Fibroblast of lung (primary cell): ENCODE measurements around the gene ZBTB12. TPM values are rescaled to one million over a fixed set of nuclear protein-coding genes. Genes with fewer than 3 reads are reported as not detected.

Source experiments
- DNase-seq, 2 donors: peaks; one replicate each; pipeline versions ENCODE4 v3.0.0 to v3.0.0-alpha.2; 2010; ENCODE audit warnings: low read depth in 2 of 2
- H2AFZ ChIP-seq: 2 replicates; pipeline ENCODE4 v1.5.1; 2012; ENCODE audit warnings: low read length, control low read depth, inconsistent platforms
- H3K27ac ChIP-seq: 2 replicates; pipeline ENCODE4 v1.5.1; 2011; ENCODE audit warnings: low read length, control low read depth; ENCODE audit not compliant: insufficient read depth
- H3K27me3 ChIP-seq: 2 replicates; pipeline ENCODE4 v1.5.1; 2011; ENCODE audit warnings: mild to moderate bottlenecking, low read length; ENCODE audit not compliant: control insufficient read depth, insufficient read depth
- H3K36me3 ChIP-seq: 2 replicates; pipeline ENCODE4 v1.5.1; 2011; ENCODE audit warnings: low read length; ENCODE audit not compliant: control insufficient read depth, insufficient read depth
- H3K4me1 ChIP-seq: 2 replicates; pipeline ENCODE4 v1.5.1; 2011; ENCODE audit warnings: low read length; ENCODE audit not compliant: control insufficient read depth, insufficient read depth; ENCODE audit errors: extremely low read depth
- H3K4me2 ChIP-seq: 2 replicates; pipeline ENCODE4 v1.5.1; 2011; ENCODE audit warnings: low read length, control low read depth; ENCODE audit not compliant: insufficient read depth; ENCODE audit errors: extremely low read depth
- H3K4me3 ChIP-seq, 4 experiments: fragments of 200-600 bp in 1 of 4; sonication (generic) in 1 of 4; replicated peaks in 1 of 4; 2 replicates each; pipeline ENCODE4 v1.5.1; 2011 to 2016; ENCODE audit warnings: low read length in 4 of 4, low read depth in 3 of 4, mild to moderate bottlenecking in 3 of 4, control low read depth in 2 of 4, inconsistent platforms in 1 of 4, mixed read lengths in 1 of 4; ENCODE audit not compliant: insufficient read depth in 1 of 4; ENCODE audit errors: control extremely low read depth in 1 of 4
- H3K79me2 ChIP-seq: 2 replicates; pipeline ENCODE4 v1.5.1; 2012; ENCODE audit warnings: mild to moderate bottlenecking, low read length, inconsistent platforms; ENCODE audit not compliant: control insufficient read depth, insufficient read depth
- H3K9ac ChIP-seq: 2 replicates; pipeline ENCODE4 v1.5.1; 2011; ENCODE audit warnings: mild to moderate bottlenecking, low read length, control low read depth; ENCODE audit not compliant: insufficient read depth
- H3K9me3 ChIP-seq: 2 replicates; pipeline ENCODE4 v1.5.1; 2012; ENCODE audit warnings: low read depth, low read length; ENCODE audit not compliant: control insufficient read depth, insufficient read depth
- H4K20me1 ChIP-seq: 2 replicates; pipeline ENCODE4 v1.5.1; 2011; ENCODE audit warnings: low read length; ENCODE audit not compliant: control insufficient read depth, insufficient read depth; ENCODE audit errors: extremely low read depth
- CTCF ChIP-seq, 2 donors: IDR thresholded peaks in 1 of 2; conservative IDR thresholded peaks in 1 of 2; 1 replicate in 1 of 2; 2 replicates in 1 of 2; pipeline ENCODE4 v1.5.1; 2011 to 2012; ENCODE audit warnings: low read length in 2 of 2, control low read depth in 1 of 2, inconsistent platforms in 1 of 2, low read depth in 1 of 2, mild to moderate bottlenecking in 1 of 2
- EZH2 ChIP-seq: IDR thresholded peaks from 2 replicates; pipeline ENCODE4 v1.5.1; 2012; ENCODE audit warnings: low read length, control low read depth, mild to moderate bottlenecking; ENCODE audit errors: missing control alignments
- polyA plus RNA-seq, 2 donors: library from polyadenylated mRNA; depleted of rRNA in 1 of 2; stranded (reverse) in 1 of 2; unstranded in 1 of 2; fragments of >200 nt; gene quantifications; 2 replicates each; pipeline ENCODE4 v1.2.1, GENCODE V29; 2011 to 2012; ENCODE audit warnings: missing spikeins in 1 of 2
- total RNA-seq: library from RNA; depleted of rRNA; stranded (reverse); fragments of >200 nt; gene quantifications from 2 replicates; pipeline ENCODE4 v1.2.1, GENCODE V29; 2014

ZBTB12 gene
- total and polyA plus RNA-seq, 2 donors (not counting 1 experiment from before 2014, with no cell fraction given), result 1.2 to 13.2 TPM

- no peaks in the 10 kb centered on the region for H4K20me1 ChIP-seq
- H2AFZ ChIP-seq, result no peak overlapping the region
- H3K27ac ChIP-seq, result no peak overlapping the region
- H3K4me1 ChIP-seq, result peaks cover 4% of the 10 kb centered on the region
- no peaks in the 10 kb centered on the region for H3K9me3 ChIP-seq
- H3K36me3 ChIP-seq, result peaks cover 37% of the 10 kb centered on the region
- no peak for TF ChIP-seq EZH2
- no peak for TF ChIP-seq CTCF (conservative IDR thresholded peaks at IDR 0.05 in 1 of 2, IDR thresholded peaks at IDR 0.05 in 1 of 2; ENCODE audit: low read depth in 1 of 2, low read length in 2 of 2)
- H3K4me3 ChIP-seq, result no peak overlapping the region
- no peak overlapping the region for H3K4me2 ChIP-seq
- DNase-seq, result no peak
- no peaks in the 10 kb centered on the region for H3K27me3 ChIP-seq
- no peaks in the 10 kb centered on the region for H3K79me2 ChIP-seq
- no peak overlapping the region for H3K9ac ChIP-seq
Measured at GRCh38 chr6:31887173-31888007, 14.5 kb downstream of the ZBTB12 start.

GRCh38 chr6:31886541-31886991 lies 15.3 kb downstream of the ZBTB12 start:
- no peak overlapping the region for H3K4me2 ChIP-seq
- no peak overlapping the region for H3K9ac ChIP-seq
- H3K27ac ChIP-seq, result no peak overlapping the region
- H3K79me2 ChIP-seq, result no peaks in the 10 kb centered on the region
- no peak for TF ChIP-seq CTCF (conservative IDR thresholded peaks at IDR 0.05 in 1 of 2, IDR thresholded peaks at IDR 0.05 in 1 of 2; ENCODE audit: low read depth in 1 of 2, low read length in 2 of 2)
- TF ChIP-seq EZH2, result no peak
- H2AFZ ChIP-seq, result no peak overlapping the region
- H3K4me1 ChIP-seq, result peaks cover 7% of the 10 kb centered on the region
- H3K27me3 ChIP-seq, result no peaks in the 10 kb centered on the region
- no peak overlapping the region for H3K4me3 ChIP-seq
- no peaks in the 10 kb centered on the region for H4K20me1 ChIP-seq
- no peak for DNase-seq
- H3K9me3 ChIP-seq, result no peaks in the 10 kb centered on the region
- H3K36me3 ChIP-seq, result peaks cover 37% of the 10 kb centered on the region

GRCh38 chr6:31884528-31885035 lies 17.3 kb downstream of the ZBTB12 start:
- Histone ChIP-seq H3K27me3 (no peaks in the 10 kb centered on the region), H3K4me3 (no peak overlapping the region), H3K9ac (no peak overlapping the region), H3K27ac (no peak overlapping the region), H3K4me1 (peaks cover 7% of the 10 kb centered on the region), H3K36me3 (peaks cover 50% of the 10 kb centered on the region), H3K4me2 (no peak overlapping the region), H4K20me1 (peaks cover 1% of the 10 kb centered on the region), H2AFZ (no peak overlapping the region), H3K79me2 (no peaks in the 10 kb centered on the region), H3K9me3 (no peaks in the 10 kb centered on the region)
- TF ChIP-seq CTCF (conservative IDR thresholded peaks at IDR 0.05 in 1 of 2, IDR thresholded peaks at IDR 0.05 in 1 of 2; ENCODE audit: low read depth in 1 of 2, low read length in 2 of 2) (no peak), EZH2 (no peak)
- DNase-seq, result no peak
